Fibroblast of the aortic adventitia (primary cell): ENCODE data around the gene TEX264. TPM values are rescaled to one million over a fixed set of nuclear protein-coding genes. Genes with fewer than 3 reads are reported as not detected.

Experiments used
- DNase-seq: peaks from one replicate; pipeline ENCODE4 v3.0.0-alpha.2; 2010; ENCODE audit warnings: low read depth
- H3K4me3 ChIP-seq: 2 replicates; pipeline ENCODE4 v1.5.1; 2011; ENCODE audit warnings: low read depth, mild to moderate bottlenecking, control low read depth, low read length, moderate library complexity
- CTCF ChIP-seq: IDR thresholded peaks from 2 replicates; pipeline ENCODE4 v1.5.1; 2011; ENCODE audit warnings: mild to moderate bottlenecking, low read length, control low read depth, inconsistent platforms; ENCODE audit not compliant: insufficient read depth
- total RNA-seq: library from RNA; depleted of rRNA; stranded (reverse); fragments of >200 nt; gene quantifications from 2 replicates; pipeline ENCODE4 v1.2.3, GENCODE V29; 2012; ENCODE audit warnings: low replicate concordance

The TEX264 gene
- total RNA-seq, 1 donor, result 38.7 TPM

GRCh38 chr3:51718547-51719409, 47.7 kb downstream of the TEX264 start:
- peak; percentile 59 for TF ChIP-seq CTCF
- DNase-seq, result peak; percentile 17
- H3K4me3 ChIP-seq, result no peak overlapping the region

- TF ChIP-seq CTCF, result no peak
- no peak overlapping the region for H3K4me3 ChIP-seq
- no peak for DNase-seq
Observed at GRCh38 chr3:51719410-51720025, 48.5 kb downstream of the TEX264 start.

- no peak for DNase-seq
- TF ChIP-seq CTCF, result no peak
- no peak overlapping the region for H3K4me3 ChIP-seq
Observed at GRCh38 chr3:51720292-51721061, 49.4 kb downstream of the TEX264 start.

GRCh38 chr3:51721062-51721745, 50.2 kb downstream of the TEX264 start:
- no peak for TF ChIP-seq CTCF
- no peak for DNase-seq
- no peak overlapping the region for H3K4me3 ChIP-seq

GRCh38 chr3:51722362-51722761, 51.3 kb downstream of the TEX264 start:
- TF ChIP-seq CTCF, result no peak
- H3K4me3 ChIP-seq, result no peak overlapping the region
- DNase-seq, result no peak

- H3K4me3 ChIP-seq, result no peak overlapping the region
- no peak for TF ChIP-seq CTCF
- DNase-seq, result no peak
Observed at GRCh38 chr3:51727500-51727899, 56.4 kb downstream of the TEX264 start.
